T-helper 17 cell (primary cell): ENCODE measurements around the gene RFC5. TPM values are rescaled to one million over a fixed set of nuclear protein-coding genes. Genes with fewer than 3 reads are reported as not detected.
A peak's percentile ranks its signal among the peaks of the same experiment; 100 is the strongest.

Experiments used
- ATAC-seq: fragments of 150-1000 bp; cut with Tn5 transposase; 2 replicates; pipeline ENCODE4 v1.10.0; 2021; ENCODE audit warnings: mild to moderate bottlenecking, moderate library complexity
- DNase-seq, 3 donors: peaks; one replicate each; pipeline versions ENCODE4 v3.0.0 to v3.0.0-alpha.2; 2020 to 2021
- H3K9me3 ChIP-seq: one replicate; pipeline ENCODE4 v1.7.0; 2013; ENCODE audit warnings: low read length, mild to moderate bottlenecking; ENCODE audit not compliant: control insufficient read depth, poor library complexity, severe bottlenecking
- H3K27ac Mint-ChIP-seq: one replicate; pipeline ENCODE4 v1.8.0; 2022; ENCODE audit warnings: mild to moderate bottlenecking, moderate library complexity, mixed read lengths
- H3K27me3 Mint-ChIP-seq: one replicate; pipeline ENCODE4 v1.8.0; 2022; ENCODE audit warnings: mixed read lengths
- H3K36me3 Mint-ChIP-seq: one replicate; pipeline ENCODE4 v1.8.0; 2022; ENCODE audit warnings: low read depth, mixed read lengths
- H3K4me1 Mint-ChIP-seq: one replicate; pipeline ENCODE4 v1.8.0; 2022; ENCODE audit warnings: mild to moderate bottlenecking, mixed read lengths
- H3K4me3 Mint-ChIP-seq: one replicate; pipeline ENCODE4 v1.8.0; 2022; ENCODE audit warnings: mild to moderate bottlenecking, moderate library complexity, mixed read lengths
- total RNA-seq, 4 donors: library from RNA in 2 of 4; stranded (reverse) in 2 of 4; gene quantifications; one replicate each; pipeline ENCODE4 v1.2.3 and lab custom pipeline; 2022 to 2026

The RFC5 gene
- total RNA-seq, 2 donors from 2014 or later: 10.6 to 15.8 TPM

DNA sequence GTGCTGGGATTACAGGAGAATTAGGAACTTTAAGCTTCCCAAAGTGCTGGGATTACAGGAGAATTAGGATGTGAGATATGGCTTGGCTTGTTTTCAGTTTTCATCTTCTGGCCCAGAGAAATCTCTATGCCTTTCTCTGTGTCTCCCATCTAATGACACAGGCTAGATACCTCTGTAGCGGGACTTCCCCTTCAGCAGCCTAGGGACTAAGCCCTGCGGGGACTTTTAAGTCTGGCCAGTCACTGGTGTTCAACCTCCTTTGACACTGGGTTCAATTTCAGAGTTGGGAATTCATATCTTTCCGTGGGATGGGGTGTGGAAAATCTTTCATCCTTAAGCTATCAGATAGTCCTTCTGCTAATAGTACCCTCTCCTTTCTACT, 6.2 kb downstream of the RFC5 start:
- no peak overlapping the region for H3K27ac Mint-ChIP-seq

DNA sequence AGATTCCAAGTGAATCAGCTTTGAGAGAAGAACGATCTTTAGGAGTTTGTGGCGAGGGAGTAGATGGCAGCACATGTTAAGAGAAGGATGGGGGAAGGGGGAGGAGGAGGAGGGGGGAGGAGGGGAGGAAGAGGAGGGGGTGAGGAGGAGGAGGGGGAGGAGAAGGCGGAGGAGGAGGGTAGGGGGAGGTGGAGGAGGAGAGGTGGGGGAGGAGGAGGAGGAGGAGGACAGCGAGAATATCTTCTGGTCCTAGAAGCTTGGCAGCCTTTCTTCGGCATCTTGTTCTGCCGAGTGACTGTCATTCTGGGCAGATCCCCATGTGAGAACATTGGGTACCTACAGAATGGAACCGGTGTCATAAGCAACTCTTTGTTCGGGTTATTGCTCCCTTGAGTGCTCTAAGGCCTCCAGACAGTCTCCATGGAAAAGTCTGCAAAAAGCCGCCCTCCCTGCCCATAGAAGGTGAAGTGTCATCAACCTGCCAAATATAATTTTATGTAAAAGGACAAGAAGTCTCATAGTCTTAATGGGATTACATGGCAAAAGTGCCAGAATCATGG, 6.9 kb downstream of the RFC5 start:
- peaks cover 2% of the 10 kb centered on the region for H3K4me1 Mint-ChIP-seq
- no peaks in the 10 kb centered on the region for H3K9me3 ChIP-seq
- no peaks in the 10 kb centered on the region for H3K27me3 Mint-ChIP-seq
- DNase-seq: no peak
- H3K36me3 Mint-ChIP-seq: peaks cover 5% of the 10 kb centered on the region
- H3K27ac Mint-ChIP-seq: no peak overlapping the region
- no peak overlapping the region for H3K4me3 Mint-ChIP-seq
- ATAC-seq: no peak

More for the DNA sequence above, 6.2 kb downstream of the RFC5 start:
- ATAC-seq (no peak), DNase-seq (no peak)
- Mint-ChIP-seq H3K4me1 (peaks cover 6% of the 10 kb centered on the region), H3K4me3 (no peak overlapping the region), H3K36me3 (peaks cover 5% of the 10 kb centered on the region), H3K27me3 (no peaks in the 10 kb centered on the region)
- H3K9me3 ChIP-seq: no peaks in the 10 kb centered on the region

DNA sequence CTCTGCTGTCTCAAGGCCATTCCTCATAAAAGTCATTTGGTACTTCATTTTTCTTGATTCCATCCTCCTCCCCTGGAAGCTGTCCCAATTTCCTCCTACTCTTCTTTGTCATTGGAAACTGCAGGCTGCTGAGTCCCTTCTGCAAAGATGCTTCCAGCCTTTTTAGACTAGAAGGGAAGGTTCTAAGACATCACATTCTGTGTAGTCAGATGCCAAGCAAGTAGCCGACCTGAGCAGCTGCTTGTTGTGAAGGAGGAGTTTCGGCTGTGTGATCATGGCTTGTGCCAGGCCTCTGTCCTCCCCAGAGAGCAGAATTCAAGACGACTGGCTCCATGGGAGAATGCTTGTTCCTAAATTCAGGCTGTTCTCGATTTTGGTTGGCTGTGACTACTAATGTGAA, 8.7 kb downstream of the RFC5 start:
- H3K27ac Mint-ChIP-seq: no peak overlapping the region
- H3K9me3 ChIP-seq: no peaks in the 10 kb centered on the region
- ATAC-seq: no peak
- peaks cover 7% of the 10 kb centered on the region for H3K36me3 Mint-ChIP-seq
- H3K4me1 Mint-ChIP-seq: peaks cover 5% of the 10 kb centered on the region
- no peak overlapping the region for H3K4me3 Mint-ChIP-seq
- no peak for DNase-seq
- H3K27me3 Mint-ChIP-seq: no peaks in the 10 kb centered on the region

DNA sequence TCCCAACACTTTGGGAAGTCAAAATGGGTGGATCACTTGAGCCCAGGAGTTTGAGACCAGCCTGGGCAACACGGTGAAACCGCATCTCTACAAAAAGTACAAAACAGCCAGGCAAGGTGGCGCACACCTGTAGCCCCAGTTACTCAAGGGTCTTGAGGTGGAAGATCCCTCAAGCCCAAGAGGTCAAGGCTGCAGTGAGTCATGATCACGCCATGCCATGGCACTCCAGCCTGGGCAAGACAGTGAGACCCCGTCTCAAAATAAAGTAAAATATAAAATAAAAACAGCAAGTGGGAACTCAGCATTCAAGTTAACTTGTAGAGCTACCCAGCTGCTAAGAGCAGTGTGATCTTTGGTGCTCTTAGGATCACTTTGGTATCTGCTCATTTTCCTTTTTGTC, 12.7 kb downstream of the RFC5 start:
- Mint-ChIP-seq H3K36me3 (peaks cover 2% of the 10 kb centered on the region), H3K4me1 (peaks cover 9% of the 10 kb centered on the region), H3K27ac (peak overlapping the region; percentile 75), H3K4me3 (no peak overlapping the region), H3K27me3 (no peaks in the 10 kb centered on the region)
- DNase-seq: no peak
- no peak for ATAC-seq
- no peaks in the 10 kb centered on the region for H3K9me3 ChIP-seq

- Mint-ChIP-seq H3K4me1 (peaks cover 15% of the 10 kb centered on the region), H3K36me3 (peaks cover 9% of the 10 kb centered on the region), H3K27me3 (no peaks in the 10 kb centered on the region), H3K4me3 (no peak overlapping the region), H3K27ac (peak overlapping the region; percentile 45)
- no peak for DNase-seq
- no peaks in the 10 kb centered on the region for H3K9me3 ChIP-seq
- no peak for ATAC-seq
Observed at GRCh38 chr12:118032188-118032587, 15.7 kb downstream of the RFC5 start.

- H3K36me3 Mint-ChIP-seq: peaks cover 9% of the 10 kb centered on the region
- no peak overlapping the region for H3K4me3 Mint-ChIP-seq
Observed at GRCh38 chr12:118033323-118033722, 16.8 kb downstream of the RFC5 start.

DNA sequence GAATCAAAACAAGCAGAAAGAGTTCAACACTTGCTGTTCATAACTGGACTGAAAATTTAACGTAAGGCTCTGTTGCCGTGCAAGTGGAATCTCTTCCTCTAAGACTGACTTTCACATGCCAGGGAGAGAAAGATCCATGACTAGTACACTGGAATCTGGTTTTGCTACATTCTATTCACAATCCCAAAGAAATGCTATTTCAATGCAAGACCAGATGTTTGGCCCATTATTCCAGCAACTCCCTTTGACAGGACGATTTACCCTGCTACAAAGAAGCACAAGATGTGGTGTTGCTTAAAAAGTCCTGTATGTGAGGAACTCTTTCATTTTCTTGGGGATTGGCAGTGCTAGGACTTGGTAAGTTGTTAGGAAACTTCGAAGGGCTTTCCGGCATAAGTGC, 17.4 kb downstream of the RFC5 start:
- H3K4me3 Mint-ChIP-seq: peak overlapping the region; percentile 55
- no peaks in the 10 kb centered on the region for H3K27me3 Mint-ChIP-seq
- peak overlapping the region; percentile 88 for H3K27ac Mint-ChIP-seq
- H3K9me3 ChIP-seq: no peaks in the 10 kb centered on the region
- H3K36me3 Mint-ChIP-seq: peaks cover 9% of the 10 kb centered on the region
- ATAC-seq (no peak), DNase-seq (no peak)
- H3K4me1 Mint-ChIP-seq: peaks cover 15% of the 10 kb centered on the region

More at GRCh38 chr12:118033323-118033722, 16.8 kb downstream of the RFC5 start:
- H3K9me3 ChIP-seq: no peaks in the 10 kb centered on the region
- no peaks in the 10 kb centered on the region for H3K27me3 Mint-ChIP-seq
- peaks cover 15% of the 10 kb centered on the region for H3K4me1 Mint-ChIP-seq
- ATAC-seq: no peak
- no peak for DNase-seq
- H3K27ac Mint-ChIP-seq: peak overlapping the region; percentile 88

GRCh38 chr12:118034429-118035189, 18.1 kb downstream of the RFC5 start:
- H3K4me3 Mint-ChIP-seq: peak overlapping the region; percentile 55
- peak overlapping the region; percentile 88 for H3K27ac Mint-ChIP-seq
- DNase-seq: no peak
- peaks cover 16% of the 10 kb centered on the region for H3K4me1 Mint-ChIP-seq
- no peaks in the 10 kb centered on the region for H3K27me3 Mint-ChIP-seq
- H3K9me3 ChIP-seq: no peaks in the 10 kb centered on the region
- ATAC-seq: peak; percentile 65
- peaks cover 14% of the 10 kb centered on the region for H3K36me3 Mint-ChIP-seq

- DNase-seq (no peak), ATAC-seq (no peak)
- peak overlapping the region; percentile 88 for H3K27ac Mint-ChIP-seq
- H3K36me3 Mint-ChIP-seq: peaks cover 12% of the 10 kb centered on the region
- H3K4me1 Mint-ChIP-seq: peaks cover 14% of the 10 kb centered on the region
- H3K27me3 Mint-ChIP-seq: no peaks in the 10 kb centered on the region
- H3K9me3 ChIP-seq: no peaks in the 10 kb centered on the region
- H3K4me3 Mint-ChIP-seq: no peak overlapping the region
Observed at GRCh38 chr12:118035190-118036041, 18.9 kb downstream of the RFC5 start.

DNA sequence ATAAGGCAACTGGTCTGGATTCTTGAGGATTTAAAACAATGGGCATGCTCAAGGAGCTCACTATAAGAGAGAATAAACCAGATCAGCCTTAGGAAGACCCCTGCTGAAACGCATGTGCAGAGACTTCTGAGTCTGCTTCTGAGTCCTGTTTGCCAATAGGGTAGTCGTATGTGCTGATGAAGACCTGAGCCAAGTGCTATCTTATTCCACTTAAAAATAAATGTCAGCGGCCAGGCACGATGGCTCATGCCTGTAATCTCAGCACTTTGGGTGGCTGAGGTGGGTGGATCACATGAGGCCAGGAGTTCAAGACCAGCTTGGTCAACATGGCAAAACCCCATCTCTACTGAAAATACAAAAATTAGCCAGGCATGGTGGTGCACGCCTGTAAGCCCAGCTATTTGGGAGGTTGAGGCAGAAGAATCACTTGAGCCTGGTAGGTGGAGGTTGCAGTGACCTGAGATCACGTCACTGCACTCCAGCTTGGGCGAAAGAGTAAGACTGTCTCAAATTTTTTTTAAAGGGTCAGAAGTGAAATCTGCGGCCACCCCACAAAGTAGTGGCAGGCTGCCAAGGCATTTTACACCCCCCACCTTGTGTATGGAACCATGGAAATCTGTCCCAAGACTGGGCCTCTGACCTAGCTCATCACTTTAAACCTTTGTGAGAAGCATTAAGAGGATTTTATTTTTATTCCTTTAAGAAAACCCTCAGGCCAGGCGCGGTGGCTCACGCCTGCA, 20.3 kb downstream of the RFC5 start:
- Mint-ChIP-seq H3K27me3 (no peaks in the 10 kb centered on the region), H3K27ac (peak overlapping the region; percentile 88), H3K4me1 (peaks cover 14% of the 10 kb centered on the region), H3K4me3 (no peak overlapping the region), H3K36me3 (peaks cover 12% of the 10 kb centered on the region)
- DNase-seq: no peak
- ATAC-seq: no peak
- no peaks in the 10 kb centered on the region for H3K9me3 ChIP-seq

GRCh38 chr12:118038137-118038536, 21.6 kb downstream of the RFC5 start:
- Mint-ChIP-seq H3K27ac (peak overlapping the region; percentile 37), H3K36me3 (peaks cover 14% of the 10 kb centered on the region)
- no peak for ATAC-seq

GRCh38 chr12:118042091-118042490, 25.6 kb downstream of the RFC5 start:
- peaks cover 7% of the 10 kb centered on the region for H3K36me3 Mint-ChIP-seq
- H3K4me3 Mint-ChIP-seq: no peak overlapping the region

More at GRCh38 chr12:118038137-118038536, 21.6 kb downstream of the RFC5 start:
- Mint-ChIP-seq H3K4me3 (no peak overlapping the region), H3K27me3 (no peaks in the 10 kb centered on the region), H3K4me1 (peaks cover 14% of the 10 kb centered on the region)
- no peak for DNase-seq
- no peaks in the 10 kb centered on the region for H3K9me3 ChIP-seq

DNA sequence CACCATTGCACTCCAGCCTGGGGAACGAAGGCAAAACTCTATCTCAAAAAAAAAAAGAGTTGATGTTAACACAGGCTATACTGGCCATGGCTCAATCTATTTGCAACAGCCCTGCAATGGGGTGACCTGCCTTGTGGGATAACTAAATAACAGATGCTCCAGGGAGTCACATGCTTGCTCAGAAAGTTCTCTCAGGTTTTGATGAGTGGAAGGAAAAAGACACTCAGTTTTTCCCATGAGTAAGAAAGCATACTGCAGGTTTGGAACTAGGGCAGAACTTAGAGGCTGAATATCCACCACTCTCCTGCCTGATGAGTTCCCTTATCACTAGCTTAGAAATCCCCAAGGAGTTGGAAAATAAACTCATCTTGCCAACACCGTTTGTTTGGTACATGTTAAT, 27.6 kb downstream of the RFC5 start:
- H3K4me3 Mint-ChIP-seq: no peak overlapping the region
- no peaks in the 10 kb centered on the region for H3K27me3 Mint-ChIP-seq
- no peaks in the 10 kb centered on the region for H3K9me3 ChIP-seq
- peak overlapping the region; percentile 43 for H3K27ac Mint-ChIP-seq
- ATAC-seq (no peak), DNase-seq (no peak)
- H3K36me3 Mint-ChIP-seq: peaks cover 6% of the 10 kb centered on the region
- H3K4me1 Mint-ChIP-seq: peaks cover 4% of the 10 kb centered on the region

More at GRCh38 chr12:118042091-118042490, 25.6 kb downstream of the RFC5 start:
- Mint-ChIP-seq H3K27ac (peak overlapping the region; percentile 68), H3K27me3 (no peaks in the 10 kb centered on the region), H3K4me1 (peaks cover 5% of the 10 kb centered on the region)
- DNase-seq: no peak
- ATAC-seq: no peak
- H3K9me3 ChIP-seq: no peaks in the 10 kb centered on the region
